Limb (tissue), 2 donors: ENCODE results near the gene VPS25.
"Not testable (repeated sequence)": the region's sequence is repeated elsewhere in the genome, so short reads cannot be mapped to it uniquely, and the experiment has no call there.

Source experiments
- DNase-seq, 2 donors: peaks; one replicate each; pipeline ENCODE4 v3.0.0-alpha.2; 2016; ENCODE audit errors: extremely low spot score in 2 of 2

The VPS25 gene

GRCh38 chr17:42768006-42768405 lies 5.2 kb upstream of the VPS25 start:
- DNase-seq: not testable (repeated sequence)

GRCh38 chr17:42769964-42770363 lies 3.3 kb upstream of the VPS25 start:
- not testable (repeated sequence) for DNase-seq

GRCh38 chr17:42772945-42773289 lies 332 bp upstream of the VPS25 start:
- DNase-seq: no peak

GRCh38 chr17:42774066-42774745 lies 957 bp downstream of the VPS25 start:
- no peak for DNase-seq

GRCh38 chr17:42775534-42776098 lies 2.4 kb downstream of the VPS25 start:
- DNase-seq: no peak

GRCh38 chr17:42778570-42778969 lies 5.3 kb downstream of the VPS25 start:
- no peak for DNase-seq

- no peak for DNase-seq
These were observed 6.2 kb downstream of the VPS25 start for GRCh38 chr17:42779304-42779935.

- peak in 1 of 2 donors; percentile 71 for DNase-seq
These were observed 6.9 kb downstream of the VPS25 start, which contains the start of gene WNK4 for GRCh38 chr17:42779936-42780850. Gene WNK4 (plus strand): TSS chr17:42780610. CDS start chr17:42780699, 89 bp downstream.

GRCh38 chr17:42780851-42781638 lies 7.8 kb downstream of the VPS25 start:
- no peak for DNase-seq

GRCh38 chr17:42781639-42782165 lies 8.5 kb downstream of the VPS25 start:
- DNase-seq: no peak

GRCh38 chr17:42782166-42783061 lies 9.2 kb downstream of the VPS25 start:
- DNase-seq: peak in 1 of 2 donors; percentile 71

GRCh38 chr17:42783062-42783790 lies 10.0 kb downstream of the VPS25 start:
- no peak for DNase-seq

- DNase-seq: no peak
These were observed 10.5 kb downstream of the VPS25 start for GRCh38 chr17:42783791-42784138.

- DNase-seq: no peak
These were observed 11.2 kb downstream of the VPS25 start for GRCh38 chr17:42784409-42784808.

- no peak for DNase-seq
These were observed 11.8 kb downstream of the VPS25 start for GRCh38 chr17:42784811-42785592.

- DNase-seq: no peak
These were observed 14.0 kb downstream of the VPS25 start for GRCh38 chr17:42787266-42787665.

GRCh38 chr17:42791948-42792347 lies 18.7 kb downstream of the VPS25 start:
- no peak for DNase-seq

- no peak for DNase-seq
These were observed 19.3 kb downstream of the VPS25 start for GRCh38 chr17:42792545-42792944.
